K562 (cell line): ENCODE data around the gene ZNRF2. TPM values are rescaled to one million over a fixed set of nuclear protein-coding genes. Genes with fewer than 3 reads are reported as not detected.

Source experiments
- ATAC-seq: fragments of 200-7000 bp; cut with Tn5 transposase; 3 replicates; pipeline ENCODE4 v1.9.1; 2020; ENCODE audit warnings: moderate library complexity
- BruUV-seq: library from RNA; stranded (reverse); fragments of 400-500 nt; replicated peaks from 2 replicates; lab custom pipeline; 2021; lab: Mats Ljungman, UMichigan
- CTCF ChIA-PET: fragments of 300-600 bp; formaldehyde crosslinking; extraction: SDS; loops from one replicate; lab custom pipeline; 2021; ENCODE audit warnings: low intra/inter-chr PET ratio; lab: Yijun Ruan, JAX
- POLR2A ChIA-PET: fragments of 300-600, 350-650 bp; sonication (Branson Sonifier 250); formaldehyde crosslinking; extraction: SDS; loops from one replicate; lab custom pipeline; 2021; ENCODE audit warnings: antibody characterized with exemption, inconsistent platforms; lab: Yijun Ruan, JAX
- DNase-seq, 4 experiments: peaks; one replicate each; pipeline versions ENCODE4 v3.0.0 to v3.0.0-alpha.2; 2011 to 2018; ENCODE audit warnings: low spot score in 3 of 4, mixed read lengths in 3 of 4; ENCODE audit errors: extremely low read depth in 1 of 4
- FAIRE-seq: peaks from 2 replicates; lab custom pipeline; 2011; peaks lifted over from hg19 to GRCh38; lab: Jason Lieb, UNC
- H2AFZ ChIP-seq: 2 replicates; pipeline ENCODE4 v1.6.0; 2011; ENCODE audit warnings: low read depth, low read length, control low read depth, inconsistent platforms
- H3K27ac ChIP-seq: fragments of 200-600 bp; 3 replicates; pipeline ENCODE4 v1.8.0; 2011; ENCODE audit warnings: low read depth, mild to moderate bottlenecking, control low read depth, inconsistent platforms, low read length, moderate library complexity, mixed read lengths; ENCODE audit errors: extremely low read depth
- H3K27me3 ChIP-seq, 2 experiments: fragments of 300-600 bp in 1 of 2; 2 replicates in 1 of 2; 3 replicates in 1 of 2; pipeline versions ENCODE4 v1.6.0 to v1.8.0; 2011; ENCODE audit warnings: inconsistent platforms in 2 of 2, low read length in 2 of 2, mild to moderate bottlenecking in 1 of 2, mixed read lengths in 1 of 2, moderate library complexity in 1 of 2; ENCODE audit not compliant: control insufficient read depth in 2 of 2, insufficient read depth in 2 of 2
- H3K36me3 ChIP-seq: fragments of 300-600 bp; 3 replicates; pipeline ENCODE4 v1.8.0; 2011; ENCODE audit warnings: mild to moderate bottlenecking, low read length, inconsistent platforms; ENCODE audit not compliant: control insufficient read depth, insufficient read depth
- H3K4me1 ChIP-seq, 2 experiments: fragments of 200-600 bp in 1 of 2; replicated peaks in 1 of 2; 2 replicates in 1 of 2; 3 replicates in 1 of 2; pipeline versions ENCODE4 v1.5.1 to v1.8.0; 2011; ENCODE audit warnings: inconsistent platforms in 2 of 2, low read length in 2 of 2, mild to moderate bottlenecking in 1 of 2, mixed read lengths in 1 of 2, moderate library complexity in 1 of 2; ENCODE audit not compliant: control insufficient read depth in 2 of 2, insufficient read depth in 2 of 2
- H3K4me2 ChIP-seq: 2 replicates; pipeline ENCODE4 v1.6.1; 2011; ENCODE audit warnings: low read length, control low read depth, inconsistent platforms, mixed read lengths; ENCODE audit not compliant: insufficient read depth
- H3K4me3 ChIP-seq: fragments of 200-600 bp; sonication (generic), shearing (Covaris generic); 2 replicates; pipeline ENCODE4 v1.5.1; 2016; ENCODE audit warnings: control low read depth, inconsistent platforms
- H3K79me2 ChIP-seq: fragments of 200-600 bp; 3 replicates; pipeline ENCODE4 v1.8.0; 2011; ENCODE audit warnings: low read length, inconsistent platforms; ENCODE audit not compliant: control insufficient read depth, insufficient read depth
- H3K9ac ChIP-seq, 2 experiments: 2 replicates each; pipeline versions ENCODE4 v1.6.0 to v1.6.1; 2011; ENCODE audit warnings: low read depth in 2 of 2, low read length in 2 of 2, control low read depth in 1 of 2, inconsistent platforms in 1 of 2, mild to moderate bottlenecking in 1 of 2, mixed read lengths in 1 of 2; ENCODE audit not compliant: insufficient read depth in 1 of 2
- H3K9me1 ChIP-seq: one replicate; pipeline ENCODE4 v1.6.0; 2011; ENCODE audit warnings: inconsistent platforms, mild to moderate bottlenecking, low read length, moderate library complexity; ENCODE audit not compliant: control insufficient read depth, insufficient read depth
- H3K9me3 ChIP-seq: replicated peaks from 2 replicates; pipeline ENCODE4 v1.5.1; 2011; ENCODE audit warnings: low read depth, low read length, inconsistent platforms; ENCODE audit not compliant: control insufficient read depth, insufficient read depth
- H4K20me1 ChIP-seq: replicated peaks from 2 replicates; pipeline ENCODE4 v1.6.1; 2011; ENCODE audit warnings: low read length, inconsistent platforms, mixed read lengths; ENCODE audit not compliant: control insufficient read depth, insufficient read depth
- GTF2F1 ChIP-seq: IDR thresholded peaks from 2 replicates; pipeline ENCODE4 v1.6.1; 2011; ENCODE audit warnings: low read depth, low read length, improper control_type of control experiment
- PREB ChIP-seq: sonication (generic); formaldehyde crosslinking; IDR thresholded peaks from 2 replicates; pipeline ENCODE4 v1.8.1; 2023; ENCODE audit warnings: mild to moderate bottlenecking, missing genetic modification reagents
- PRMT5 ChIP-seq: sonication (generic); formaldehyde crosslinking; IDR thresholded peaks from 2 replicates; pipeline ENCODE4 v1.5.0; 2020; ENCODE audit warnings: missing genetic modification reagents
- ZNF280B ChIP-seq: fragments of 250-450 bp; sonication (Bioruptor Pico); IDR thresholded peaks from 2 replicates; pipeline ENCODE4 v1.5.1; 2021; ENCODE audit warnings: mild to moderate bottlenecking
- WGBS: fragments of 100-300 bp; shearing (Covaris generic); methylation state at CpG from one replicate; pipeline ENCODE4 v1.1.6; 2016; ENCODE audit warnings: low coverage, mixed read lengths; ENCODE audit not compliant: insufficient coverage; ENCODE audit errors: missing lambda C conversion rate; 5-methylcytosine and 5-hydroxymethylcytosine counted together
- in situ Hi-C: fragments of 300-500 bp; cut with MboI; formaldehyde crosslinking; loops from 4 replicates; pipeline ENCODE4 v1.15.0; 2018; ENCODE audit warnings: inconsistent platforms, mixed read lengths
- intact Hi-C: fragments of 100-400 bp; cut with micrococcal nuclease; formaldehyde crosslinking; loops from 2 replicates; pipeline ENCODE4 v1.14.2; 2022
- polyA plus RNA-seq, 8 experiments: library from polyadenylated mRNA; depleted of rRNA in 4 of 8; stranded (reverse) in 5 of 8; unstranded in 3 of 8; fragments of >200 nt; fragmentation: Nextera tagmentation in 2 of 8; fragmentation: Illumina TruSeq in 1 of 8; extraction: Ambion mirVana in 2 of 8; extraction: Trizol in 1 of 8; gene quantifications; 2 replicates each; pipeline versions ENCODE4 v1.2.1 to v1.2.3, GENCODE V29; 2011 to 2014; ENCODE audit warnings: inconsistent platforms in 1 of 8, missing spikeins in 1 of 8
- total RNA-seq, 7 experiments: library from RNA; depleted of rRNA in 6 of 7; stranded (reverse); fragments of >200 nt in 6 of 7; fragmentation: Illumina TruSeq in 2 of 7; extraction: Trizol in 2 of 7; gene quantifications; 2 replicates each; pipeline versions ENCODE4 v1.2.1 to v1.2.3, GENCODE V29; 2011 to 2021; ENCODE audit warnings: low replicate concordance in 1 of 7

ZNRF2 gene
- total and polyA plus RNA-seq, 9 of the 15 experiments (the other 6 are each of a cell fraction or from before 2014, with no cell fraction given) = 1.1 to 13.9 (median 5.5) TPM

- in situ Hi-C loops = no loop called here
- H3K4me3 ChIP-seq = no peak overlapping the region
- H3K4me1 ChIP-seq = peaks cover 0 to 48% of the 10 kb centered on the region in 2 experiments; a peak in 3 of 5 replicates
- H3K36me3 ChIP-seq = no peaks in the 10 kb centered on the region
- BruUV-seq = no TSS peak
- no peaks in the 10 kb centered on the region for H4K20me1 ChIP-seq
- POLR2A ChIA-PET = interaction anchor here (1.0 to 1.1 kb wide), 2 partner anchors 10 to 20 kb away, joined by 3 to 7 read pairs; no protein-coding TSS in a partner anchor
- no peaks in the 10 kb centered on the region for H3K27me3 ChIP-seq
- H3K4me2 ChIP-seq = peak overlapping the region; percentile 32
- no peak for DNase-seq
- intact Hi-C loops = loop anchor here (1.0 to 10.0 kb wide), 2 partner anchors 75 to 187 kb away; no protein-coding TSS in a partner anchor
- H3K27ac ChIP-seq = peak overlapping the region; percentile 31; the same call in 2 of the 3 replicates
- H2AFZ ChIP-seq = peak overlapping the region; percentile 41; the same call in 1 of the 2 replicates
- ATAC-seq = no peak
- H3K9ac ChIP-seq = no peak overlapping the region; a peak in 1 of 4 replicates
- CTCF ChIA-PET = no interaction called here
- no peaks in the 10 kb centered on the region for H3K9me3 ChIP-seq
- peaks cover 75% of the 10 kb centered on the region for H3K79me2 ChIP-seq
- no peak for FAIRE-seq
- H3K9me1 ChIP-seq = no peaks in the 10 kb centered on the region
- peak; percentile 15; the same call in 1 of the 2 replicates for TF ChIP-seq ZNF280B (CRISPR knock-in tag)
- TF ChIP-seq PRMT5 = no peak
- no peak for TF ChIP-seq PREB (CRISPR knock-in tag)
- TF ChIP-seq GTF2F1 = no peak
- WGBS = 20% methylated on average over 2 of the region's 2 CpGs
These were observed 67.3 kb downstream of the ZNRF2 start for GRCh38 chr7:30351724-30352123.
